HepG2 (cell line): ENCODE measurements around the gene SPHK2. TPM values are rescaled to one million over a fixed set of nuclear protein-coding genes. Genes with fewer than 3 reads are reported as not detected.
A peak's percentile ranks its signal among the peaks of the same experiment; 100 is the strongest.

Experiments used
- ATAC-seq: fragments of 200-7000 bp; cut with Tn5 transposase; 3 replicates; pipeline ENCODE4 v1.9.1; 2020; ENCODE audit warnings: mild to moderate bottlenecking, moderate library complexity
- BruUV-seq: library from RNA; stranded (reverse); fragments of 400-500 nt; replicated peaks from 2 replicates; lab custom pipeline; 2021; lab: Mats Ljungman, UMichigan
- CTCF ChIA-PET: fragments of 300-600 bp; formaldehyde crosslinking; extraction: SDS; loops from one replicate; lab custom pipeline; 2021; ENCODE audit warnings: low total read pairs, inconsistent platforms, low intra/inter-chr PET ratio; lab: Yijun Ruan, JAX
- POLR2A ChIA-PET: fragments of 350-600 bp; sonication (Branson Sonifier 250); formaldehyde crosslinking; loops from one replicate; lab custom pipeline; 2020; ENCODE audit warnings: antibody characterized with exemption, inconsistent platforms; lab: Yijun Ruan, JAX
- DNase-seq: peaks from one replicate; pipeline ENCODE4 v3.0.0-alpha.2; 2015; ENCODE audit warnings: low spot score
- FAIRE-seq: peaks from 3 replicates; lab custom pipeline; 2011; peaks lifted over from hg19 to GRCh38; lab: Jason Lieb, UNC
- H2AFZ ChIP-seq: one replicate; pipeline ENCODE4 v1.6.1; 2011; ENCODE audit warnings: low read length, inconsistent platforms
- H3K27ac ChIP-seq: fragments of 300-600 bp; 3 replicates; pipeline ENCODE4 v1.8.0; 2011; ENCODE audit warnings: mixed run types, mild to moderate bottlenecking, mixed read lengths, low read length, inconsistent platforms; ENCODE audit not compliant: insufficient read depth; ENCODE audit errors: extremely low read length
- H3K27me3 ChIP-seq, 2 experiments: fragments of 200-600 bp in 1 of 2; 2 replicates in 1 of 2; 3 replicates in 1 of 2; pipeline versions ENCODE4 v1.6.0 to v1.8.0; 2011; ENCODE audit warnings: low read length in 2 of 2, mild to moderate bottlenecking in 2 of 2, moderate library complexity in 2 of 2, inconsistent platforms in 1 of 2; ENCODE audit not compliant: insufficient read depth in 2 of 2, control insufficient read depth in 1 of 2
- H3K36me3 ChIP-seq, 2 experiments: fragments of 200-600 bp in 1 of 2; replicated peaks in 1 of 2; 2 replicates in 1 of 2; 3 replicates in 1 of 2; pipeline versions ENCODE4 v1.5.1 to v1.8.0; 2011; ENCODE audit warnings: low read length in 2 of 2, inconsistent platforms in 1 of 2; ENCODE audit not compliant: insufficient read depth in 2 of 2, control insufficient read depth in 1 of 2
- H3K4me1 ChIP-seq: 2 replicates; pipeline ENCODE4 v1.5.1; 2012; ENCODE audit warnings: low read length, inconsistent platforms; ENCODE audit not compliant: insufficient read depth
- H3K4me2 ChIP-seq: 2 replicates; pipeline ENCODE4 v1.6.0; 2011; ENCODE audit warnings: low read depth, low read length, inconsistent platforms
- H3K4me3 ChIP-seq, 3 experiments: fragments of 200-600 bp in 1 of 3; sonication (generic), shearing (Covaris generic) in 1 of 3; replicated peaks in 1 of 3; 2 replicates each; pipeline ENCODE4 v1.5.1; 2011 to 2016; ENCODE audit warnings: low read length in 3 of 3, inconsistent platforms in 2 of 3, low read depth in 2 of 3, mild to moderate bottlenecking in 2 of 3, control low read depth in 1 of 3, mixed read lengths in 1 of 3; ENCODE audit not compliant: insufficient read depth in 1 of 3
- H3K79me2 ChIP-seq: one replicate; pipeline ENCODE4 v1.6.1; 2011; ENCODE audit warnings: low read length, inconsistent platforms; ENCODE audit not compliant: insufficient read depth
- H3K9ac ChIP-seq: 2 replicates; pipeline ENCODE4 v1.6.0; 2011; ENCODE audit warnings: mild to moderate bottlenecking, low read depth, low read length, inconsistent platforms; ENCODE audit not compliant: insufficient read depth
- H3K9me3 ChIP-seq: 2 replicates; pipeline ENCODE4 v1.5.1; 2012; ENCODE audit warnings: mild to moderate bottlenecking, low read length
- H4K20me1 ChIP-seq: 2 replicates; pipeline ENCODE4 v1.6.0; 2011; ENCODE audit warnings: inconsistent platforms, mild to moderate bottlenecking, low read length, moderate library complexity; ENCODE audit not compliant: insufficient read depth
- DNMT1 ChIP-seq: sonication (generic); formaldehyde crosslinking; IDR thresholded peaks from 2 replicates; pipeline ENCODE4 v1.5.1; 2020; ENCODE audit warnings: mild to moderate bottlenecking, missing genetic modification reagents
- EED ChIP-seq: sonication (generic); formaldehyde crosslinking; IDR thresholded peaks from 2 replicates; pipeline ENCODE4 v1.5.0; 2020; ENCODE audit warnings: mild to moderate bottlenecking, missing genetic modification reagents
- KAT7 ChIP-seq: IDR thresholded peaks from 2 replicates; pipeline ENCODE4 v1.6.1; 2018; ENCODE audit warnings: borderline replicate concordance, missing compliant biosample characterization
- MAX ChIP-seq: IDR thresholded peaks from 2 replicates; pipeline ENCODE4 v1.6.1; 2012; ENCODE audit warnings: inconsistent platforms
- MXI1 ChIP-seq: IDR thresholded peaks from 3 replicates; pipeline ENCODE4 v1.6.1; 2012; ENCODE audit warnings: low read depth, low read length, inconsistent platforms, borderline replicate concordance
- PAF1 ChIP-seq: IDR thresholded peaks from 2 replicates; pipeline ENCODE4 v1.6.1; 2016; ENCODE audit warnings: missing genetic modification reagents, missing compliant biosample characterization
- PHF5A ChIP-seq: IDR thresholded peaks from one replicate; pipeline ENCODE4 v1.6.1; 2018; ENCODE audit warnings: low read depth, missing genetic modification reagents; ENCODE audit not compliant: unreplicated experiment
- POLR2A ChIP-seq, 2 experiments: IDR thresholded peaks; 2 replicates each; pipeline ENCODE4 v1.6.1; 2011; ENCODE audit warnings: low read depth in 2 of 2, low read length in 2 of 2, mild to moderate bottlenecking in 1 of 2, moderate library complexity in 1 of 2; ENCODE audit not compliant: insufficient read depth in 1 of 2
- RBM22 ChIP-seq: fragments of 200-400 bp; formaldehyde crosslinking; optimal IDR thresholded peaks from 2 replicates; pipeline ENCODE3; 2017; ENCODE audit warnings: mild to moderate bottlenecking, low read length, moderate library complexity
- SSRP1 ChIP-seq: IDR thresholded peaks from 2 replicates; pipeline ENCODE4 v1.6.1; 2016; ENCODE audit warnings: control low read depth
- ZNF17 ChIP-seq: sonication (generic); formaldehyde crosslinking; IDR thresholded peaks from 2 replicates; pipeline ENCODE4 v1.5.0; 2020; ENCODE audit warnings: mild to moderate bottlenecking, missing genetic modification reagents
- ZNF383 ChIP-seq: sonication (generic); formaldehyde crosslinking; IDR thresholded peaks from 2 replicates; pipeline ENCODE4 v1.4.0; 2020; ENCODE audit warnings: missing genetic modification reagents, mild to moderate bottlenecking, borderline replicate concordance
- ZNF616 ChIP-seq: sonication (generic); formaldehyde crosslinking; IDR thresholded peaks from 2 replicates; pipeline ENCODE4 v1.5.0; 2020; ENCODE audit warnings: low read depth, mild to moderate bottlenecking, missing genetic modification reagents
- ZNF687 ChIP-seq: sonication (generic); formaldehyde crosslinking; IDR thresholded peaks from 2 replicates; pipeline ENCODE4 v1.5.1; 2020; ENCODE audit warnings: mild to moderate bottlenecking, missing genetic modification reagents, moderate library complexity
- WGBS: methylation state at CpG from one replicate; pipeline ENCODE4 v1.1.6; 2017; ENCODE audit warnings: low lambda C conversion rate; 5-methylcytosine and 5-hydroxymethylcytosine counted together
- in situ Hi-C: cut with HindIII; loops from 2 replicates; pipeline ENCODE4 v1.10.0; 2017; ENCODE audit warnings: low pct_unique_long_range_greater_than_20kb; ENCODE audit not compliant: extremely low pct_ligation_motif_present
- intact Hi-C: fragments of 100-400 bp; cut with micrococcal nuclease; formaldehyde crosslinking; loops from one replicate; pipeline ENCODE4 v1.10.0; 2022; ENCODE audit not compliant: unreplicated experiment
- polyA plus RNA-seq, 8 experiments: library from polyadenylated mRNA; depleted of rRNA in 3 of 8; stranded (reverse) in 7 of 8; unstranded in 1 of 8; fragments of >200 nt; fragmentation: Illumina TruSeq in 4 of 8; extraction: Trizol in 4 of 8; gene quantifications; 2 replicates each; pipeline versions ENCODE4 v1.2.1 to v1.2.3, GENCODE V29; 2011 to 2016; ENCODE audit warnings: low read depth in 4 of 8, missing spikeins in 1 of 8, mixed read lengths in 1 of 8; ENCODE audit not compliant: insufficient read depth in 1 of 8
- total RNA-seq, 5 experiments: library from RNA; depleted of rRNA; stranded (reverse); fragments of >200 nt; fragmentation: Illumina TruSeq; extraction: Trizol; gene quantifications; 2 replicates each; pipeline ENCODE4 v1.2.3, GENCODE V29; 2016; ENCODE audit warnings: low read depth in 1 of 5

Gene SPHK2
- total and polyA plus RNA-seq, 2 of the 13 experiments (the other 11 are each of a cell fraction or from before 2014, with no cell fraction given), result 2.9 to 14.4 TPM

GRCh38 chr19:48613852-48614435, 5.4 kb upstream of the SPHK2 start:
- 81% methylated on average over 10 of the region's 13 CpGs for WGBS
- no TSS peak for BruUV-seq
- POLR2A ChIA-PET, result interaction anchor here (1.0 kb wide), 1 partner anchor 25 kb away, joined by 3 read pairs; no protein-coding TSS in a partner anchor

More at GRCh38 chr19:48613852-48614435, 5.4 kb upstream of the SPHK2 start:
- Histone ChIP-seq H3K27ac (peak overlapping the region; percentile 26), H3K9ac (no peak overlapping the region), H3K27me3 (no peaks in the 10 kb centered on the region; a peak in 1 of 5 replicates), H3K36me3 (peaks cover 15 to 28% of the 10 kb centered on the region in 2 experiments), H3K4me2 (no peak overlapping the region), H4K20me1 (peaks cover 38% of the 10 kb centered on the region), H2AFZ (no peak overlapping the region), H3K4me3 (no peak overlapping the region), H3K79me2 (peaks cover 28% of the 10 kb centered on the region), H3K4me1 (peaks cover 39% of the 10 kb centered on the region), H3K9me3 (no peaks in the 10 kb centered on the region)
- TF ChIP-seq ZNF616 (CRISPR knock-in tag) (no peak), RBM22 (peak; percentile 20), ZNF687 (CRISPR knock-in tag) (0 out of 2 replicates have a peak, but pooled peaks have one; percentile 2), MXI1 (no peak), PHF5A (no peak), ZNF383 (no peak), EED (CRISPR knock-in tag) (no peak), KAT7 (CRISPR knock-in tag) (no peak), POLR2A (IDR thresholded peaks at IDR 0.05; ENCODE audit: insufficient read depth in 1 of 2, low read depth in 2 of 2, low read length in 2 of 2) (peak in 1 of 2 experiments; percentile 56; a peak in 2 of 4 replicates), MAX (peak; percentile 18; the same call in 1 of the 2 replicates), ZNF17 (CRISPR knock-in tag) (no peak), SSRP1 (CRISPR knock-in tag) (no peak), PAF1 (CRISPR knock-in tag) (peak; percentile 63; the same call in 1 of the 2 replicates), DNMT1 (CRISPR knock-in tag) (no peak)
- CTCF ChIA-PET, result no interaction called here
- DNase-seq, result no peak
- peak; percentile 37 for ATAC-seq
- in situ Hi-C loops, result no loop called here
- FAIRE-seq, result no peak
- intact Hi-C loops, result no loop called here
